HUDEP-2 (cell line): ENCODE data around the gene KLK1.
"Not testable (repeated sequence)": the region's sequence is repeated elsewhere in the genome, so short reads cannot be mapped to it uniquely, and the experiment has no call there.

Experiments used
- DNase-seq, 76 experiments: peaks; one replicate each; lab custom pipeline; 2025; ENCODE audit not compliant: unreplicated experiment in 76 of 76; lab: John Stamatoyannopoulos, UW

KLK1 gene

GRCh38 chr19:50794074-50794875 is 29.3 kb downstream of the KLK1 start:
- peak in 37 of 76 experiments; percentile 29 to 80 (median 56) for DNase-seq

GRCh38 chr19:50793558-50794065 is 30.0 kb downstream of the KLK1 start:
- peak in 2 of 76 experiments; percentile 27 to 54 for DNase-seq

DNA sequence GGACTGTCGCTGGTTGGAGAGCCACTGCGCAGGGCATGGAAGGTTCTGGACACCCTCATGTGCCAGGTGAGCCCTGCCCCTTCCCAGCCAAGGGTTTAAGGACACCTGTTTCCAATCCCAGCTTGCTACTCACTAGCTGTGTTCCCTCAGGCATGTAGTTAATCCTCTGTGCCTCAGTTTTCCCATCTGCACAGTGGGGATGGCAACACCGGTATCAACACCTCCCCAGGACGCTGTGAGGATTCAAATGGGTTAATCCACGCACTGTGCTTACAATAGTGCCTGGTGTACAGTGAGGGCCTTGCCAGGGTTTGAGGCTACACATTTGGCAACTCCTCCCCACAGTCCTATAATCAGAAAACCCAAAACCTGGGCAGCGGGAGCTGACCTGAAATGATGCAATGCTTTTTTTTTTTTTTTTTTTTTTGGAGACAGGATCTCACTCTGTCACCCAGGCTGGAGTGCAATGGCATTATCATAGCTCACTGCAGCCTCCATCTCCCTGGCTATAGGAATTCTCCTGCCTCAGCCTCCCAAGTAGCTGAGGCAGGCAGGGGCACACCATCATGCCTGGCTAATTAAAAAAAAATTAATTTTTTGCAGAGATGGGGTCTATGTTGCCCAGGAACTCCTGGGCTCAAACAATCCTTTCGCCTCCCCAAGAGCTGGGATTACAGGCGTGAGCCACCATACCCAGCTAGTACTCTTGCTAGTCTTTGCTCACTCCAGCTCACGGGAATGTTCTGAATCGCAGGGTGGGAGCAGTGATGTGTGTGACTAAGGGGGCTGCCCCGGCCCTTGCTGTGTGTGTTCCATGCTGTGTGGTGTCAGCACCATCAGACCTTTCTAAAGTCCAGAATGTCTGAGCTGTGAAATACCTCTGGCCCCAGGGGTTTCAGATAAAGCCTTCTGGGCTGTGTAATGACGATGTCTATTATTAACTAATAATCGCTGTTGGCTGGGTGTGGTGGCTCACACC is 31.0 kb downstream of the KLK1 start:
- DNase-seq = no peak

DNA sequence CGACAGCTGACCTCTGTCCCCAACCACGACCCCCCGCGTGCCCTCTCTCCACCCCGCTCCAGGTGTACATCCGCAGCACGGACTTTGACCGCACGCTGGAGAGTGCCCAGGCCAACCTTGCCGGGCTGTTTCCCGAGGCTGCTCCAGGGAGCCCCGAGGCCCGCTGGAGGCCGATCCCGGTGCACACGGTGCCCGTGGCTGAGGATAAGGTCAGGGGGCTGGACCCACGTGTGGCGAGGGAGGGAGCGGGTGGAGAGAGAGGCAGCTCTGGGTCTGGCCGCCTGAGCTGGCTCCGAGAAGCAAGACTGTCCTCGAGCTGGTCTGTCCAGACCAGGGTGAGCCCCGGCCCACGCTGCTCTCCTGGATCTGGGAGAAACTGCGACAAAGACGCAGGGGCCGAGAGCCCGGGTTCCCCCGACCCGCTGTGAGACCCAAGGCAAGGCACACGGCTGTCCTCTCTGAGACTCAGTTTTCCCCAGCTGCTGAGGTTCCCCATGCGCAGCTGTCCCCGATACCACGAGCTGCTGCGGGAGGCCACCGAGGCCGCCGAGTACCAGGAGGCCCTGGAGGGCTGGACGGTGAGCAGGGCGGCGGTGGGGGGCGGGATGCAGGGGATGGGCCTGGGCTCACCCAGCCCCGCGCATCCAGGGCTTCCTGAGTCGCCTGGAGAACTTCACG is 31.9 kb downstream of the KLK1 start:
- no peak for DNase-seq

DNA sequence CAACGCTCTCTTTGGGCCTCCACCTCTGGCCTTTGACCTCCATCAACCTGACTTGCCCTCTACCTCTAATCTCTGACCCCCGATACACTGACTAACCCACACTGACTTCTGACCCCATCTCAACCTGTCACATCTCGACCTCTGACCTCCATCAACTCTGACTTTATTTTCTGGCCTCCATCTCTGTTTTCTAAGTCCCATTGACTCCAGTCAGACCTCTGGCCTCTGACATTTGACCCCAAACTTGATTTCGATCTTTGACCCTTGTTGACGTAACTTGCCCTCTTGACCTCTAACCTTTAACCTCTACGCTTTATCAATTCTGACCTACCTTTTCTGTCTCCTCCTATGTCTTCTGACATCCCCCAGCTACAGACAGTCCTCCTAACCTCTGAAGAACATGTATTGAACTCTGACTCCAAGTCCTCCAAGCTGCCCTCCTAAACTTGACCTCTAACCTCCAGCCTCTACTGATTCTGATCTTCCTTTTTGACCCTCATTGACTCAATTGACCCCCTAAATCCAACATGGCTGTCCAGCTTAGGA is 32.6 kb downstream of the KLK1 start:
- no peak for DNase-seq

DNA sequence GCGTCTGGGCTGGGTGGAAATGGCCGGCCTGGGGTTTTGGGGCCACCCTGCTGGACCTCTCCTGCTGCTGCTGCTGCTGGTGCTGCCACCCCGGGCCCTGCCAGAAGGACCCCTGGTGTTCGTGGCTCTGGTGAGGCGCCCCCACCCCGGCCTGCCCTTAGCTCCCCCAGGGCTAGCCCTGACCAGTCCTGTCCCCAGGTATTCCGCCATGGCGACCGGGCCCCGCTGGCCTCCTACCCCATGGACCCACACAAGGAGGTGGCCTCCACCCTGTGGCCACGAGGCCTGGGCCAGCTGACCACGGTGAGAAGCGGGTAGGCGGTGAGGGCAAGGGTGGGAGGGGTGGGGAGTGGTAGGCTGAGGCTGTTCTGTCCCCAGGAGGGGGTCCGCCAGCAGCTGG is 33.2 kb downstream of the KLK1 start, which contains the start of gene ACP4:
TSS of gene ACP4 (plus strand) at position 20 of the 400 bp plus-strand sequence. CDS start at position 20, 0 bp downstream.
- no peak for DNase-seq

GRCh38 chr19:50785329-50785728 is 38.3 kb downstream of the KLK1 start:
- no peak for DNase-seq

GRCh38 chr19:50784710-50785109 is 38.9 kb downstream of the KLK1 start:
- no peak for DNase-seq

- DNase-seq = not testable (repeated sequence)
Observed at GRCh38 chr19:50783848-50784152, 39.8 kb downstream of the KLK1 start.

- no peak for DNase-seq
Observed at GRCh38 chr19:50780753-50781435, 42.7 kb downstream of the KLK1 start.

GRCh38 chr19:50779504-50780457 is 43.8 kb downstream of the KLK1 start:
- no peak for DNase-seq

- DNase-seq = no peak
Observed at GRCh38 chr19:50778906-50779430, 44.6 kb downstream of the KLK1 start.

- DNase-seq = peak in 22 of 76 experiments; percentile 10 to 60 (median 23)
Observed at GRCh38 chr19:50777830-50778303, 45.7 kb downstream of the KLK1 start.

DNA sequence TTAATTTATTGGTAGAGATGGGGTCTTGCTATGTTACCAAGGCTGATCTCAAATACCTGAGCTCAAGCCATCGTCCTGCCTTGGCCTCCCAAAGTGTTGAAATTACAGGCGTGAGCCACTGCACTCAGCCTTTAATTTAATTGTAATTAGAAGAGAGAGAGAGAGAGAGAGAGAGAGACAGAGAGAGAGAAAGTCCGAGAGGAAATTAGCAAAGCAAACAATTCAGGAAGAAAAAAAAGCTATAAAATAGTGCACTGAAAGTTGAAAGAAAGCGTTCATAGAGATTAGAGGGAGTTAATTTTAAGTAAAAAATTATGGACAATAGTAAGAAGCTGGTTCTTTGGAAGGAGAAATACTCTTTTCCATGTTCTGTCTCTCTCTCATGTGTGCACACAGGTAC is 46.3 kb downstream of the KLK1 start:
- no peak for DNase-seq

DNA sequence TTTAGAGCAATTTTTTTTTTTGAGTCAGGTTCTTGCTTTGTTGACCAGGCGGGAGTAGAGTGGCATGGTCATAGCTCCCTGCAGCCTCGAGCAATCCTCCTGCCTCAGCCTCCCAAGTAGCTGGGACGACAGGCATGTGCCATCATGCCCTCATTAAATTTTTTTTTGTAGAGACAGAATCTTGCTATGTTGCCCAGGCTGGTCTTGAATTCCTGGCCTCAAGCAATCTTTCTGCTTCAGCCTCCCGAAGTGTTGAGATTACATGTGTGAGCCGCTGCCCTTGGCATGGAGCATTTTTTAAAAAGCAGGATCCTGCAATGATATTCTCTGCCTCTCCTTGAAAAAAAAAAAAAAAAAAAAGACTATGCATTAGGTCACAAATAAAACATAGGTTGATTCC is 47.5 kb downstream of the KLK1 start:
- no peak for DNase-seq

- DNase-seq = peak in 2 of 76 experiments; percentile 20 to 22
Observed at GRCh38 chr19:50773454-50773853, 50.1 kb downstream of the KLK1 start.

DNA sequence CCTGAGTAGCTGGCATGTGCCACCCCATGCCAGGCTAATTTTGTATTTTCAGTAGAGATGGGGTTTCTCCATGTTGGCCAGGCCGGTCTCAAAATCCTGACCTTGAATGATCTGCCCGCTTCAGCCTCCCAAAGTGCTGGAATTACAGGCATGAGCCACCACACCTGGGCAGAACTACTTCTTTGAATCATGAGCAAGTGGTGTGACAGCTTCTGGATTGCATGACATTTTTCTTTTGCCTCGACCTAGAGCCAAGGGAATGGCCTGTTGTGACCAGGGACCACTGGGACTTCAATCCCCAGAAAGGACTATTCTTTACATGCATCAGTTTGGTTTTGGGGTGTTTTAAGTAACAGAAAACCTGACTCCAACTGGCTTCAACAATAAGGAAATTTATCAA is 50.7 kb downstream of the KLK1 start:
- not testable (repeated sequence) for DNase-seq

- DNase-seq = peak in 10 of 76 experiments; percentile 4 to 34 (median 16)
Observed at GRCh38 chr19:50772476-50772875, 51.1 kb downstream of the KLK1 start.
